ENCODE data around the gene ZBTB40.

ZBTB40 gene
- total RNA-seq: 133 to 242 reads per million in 2 donors

DNA sequence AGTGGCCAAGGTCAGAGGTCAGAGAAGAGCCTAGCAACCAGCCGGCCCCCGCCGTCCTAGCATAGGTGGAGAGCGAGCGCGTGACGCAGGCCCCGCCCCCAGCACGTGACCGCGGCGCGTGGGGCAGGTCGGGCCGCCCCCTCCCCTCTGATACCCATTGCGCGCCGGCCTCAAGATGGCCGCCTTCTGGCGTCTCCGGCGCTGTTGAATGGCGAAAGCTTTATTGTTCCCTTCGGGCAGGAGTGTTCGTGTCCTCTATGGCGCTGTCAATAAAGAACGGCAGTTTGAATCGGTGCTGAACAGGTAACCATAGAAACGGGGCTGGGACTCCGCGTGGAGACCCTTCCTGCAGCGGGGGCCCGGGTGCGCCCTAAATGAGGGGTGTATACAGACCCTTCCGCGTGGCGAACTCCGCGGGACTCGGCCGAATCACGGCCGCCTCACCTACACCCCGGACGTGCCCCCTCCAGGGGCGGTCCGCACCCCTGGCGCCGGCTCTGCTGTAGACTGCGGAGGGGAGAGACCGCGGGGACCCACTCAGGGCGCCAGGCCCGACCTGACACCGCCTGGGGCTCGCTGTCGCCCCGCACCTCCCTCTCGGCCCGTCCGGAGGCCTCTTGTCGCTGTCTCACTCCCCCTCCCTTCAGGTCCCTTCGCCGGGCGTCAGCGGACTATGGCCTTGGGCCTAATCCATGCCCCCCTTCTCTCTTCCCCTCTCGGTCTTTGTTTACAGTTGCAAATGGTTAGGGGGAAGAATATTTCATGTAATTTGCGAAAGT lies at the start of gene ZBTB40:
Gene ZBTB40 (plus strand): TSS at position 150 of the 779 bp plus-strand sequence. CDS start 38,098 bp downstream, outside the sequence.
- peak; percentile 89 for DNase-seq

- no peak for DNase-seq
These were observed 49.1 kb upstream of the ZBTB40 start for GRCh38 chr1:22402356-22403053.

- DNase-seq: no peak
These were observed 47.2 kb upstream of the ZBTB40 start for GRCh38 chr1:22404486-22404885.

- DNase-seq: no peak
These were observed 44.7 kb upstream of the ZBTB40 start for GRCh38 chr1:22406722-22407495.

- DNase-seq: no peak
These were observed 43.4 kb upstream of the ZBTB40 start for GRCh38 chr1:22408230-22408629.

- DNase-seq: no peak
These were observed 41.2 kb upstream of the ZBTB40 start for GRCh38 chr1:22410401-22410800.

- no peak for DNase-seq
These were observed 40.6 kb upstream of the ZBTB40 start for GRCh38 chr1:22410928-22411495.

DNA sequence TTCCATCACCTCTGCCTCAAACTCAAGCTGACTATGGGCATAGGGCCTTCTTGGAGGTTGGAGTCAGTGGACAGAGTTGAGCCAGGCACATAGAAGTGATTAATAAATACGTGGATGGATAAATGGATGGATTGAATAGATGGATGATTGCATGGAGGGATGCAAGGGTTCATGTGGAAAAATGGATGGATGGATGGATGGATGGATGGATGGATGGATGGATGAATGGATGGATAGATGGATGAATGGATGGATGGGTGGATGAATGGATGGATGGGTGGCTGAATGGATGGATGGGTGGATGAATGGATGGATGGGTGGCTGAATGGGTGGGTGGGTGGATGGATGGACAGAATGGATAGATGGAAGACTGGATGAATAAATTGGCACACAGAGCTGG lies 40.1 kb upstream of the ZBTB40 start:
- no peak for DNase-seq

- no peak for DNase-seq
These were observed 38.5 kb upstream of the ZBTB40 start for GRCh38 chr1:22412932-22413727.

DNA sequence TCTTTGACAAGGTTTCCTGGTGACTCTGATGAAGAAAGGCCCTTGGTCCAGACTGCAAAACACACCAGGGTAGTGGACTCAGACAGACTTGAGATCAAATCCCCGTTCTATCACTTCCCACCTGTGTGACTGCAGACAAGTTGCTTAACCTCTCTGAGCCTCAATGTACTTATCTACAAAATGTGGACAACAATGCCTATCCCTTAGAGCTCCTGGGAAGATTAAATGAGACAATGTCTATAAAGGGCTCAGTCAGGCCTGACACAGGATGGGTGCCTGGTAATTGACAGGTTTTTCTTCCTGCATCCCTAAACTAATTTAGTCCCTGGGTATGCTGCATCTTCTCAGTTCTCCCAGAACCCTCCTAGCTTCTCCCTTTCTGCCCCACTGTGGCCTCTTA lies 37.9 kb upstream of the ZBTB40 start:
- DNase-seq: no peak

GRCh38 chr1:22414244-22414751 lies 37.4 kb upstream of the ZBTB40 start:
- DNase-seq: no peak

- DNase-seq: no peak
These were observed 36.2 kb upstream of the ZBTB40 start for GRCh38 chr1:22415489-22415888.

- DNase-seq: peak; percentile 62
These were observed 34.8 kb upstream of the ZBTB40 start for GRCh38 chr1:22416555-22417454.

DNA sequence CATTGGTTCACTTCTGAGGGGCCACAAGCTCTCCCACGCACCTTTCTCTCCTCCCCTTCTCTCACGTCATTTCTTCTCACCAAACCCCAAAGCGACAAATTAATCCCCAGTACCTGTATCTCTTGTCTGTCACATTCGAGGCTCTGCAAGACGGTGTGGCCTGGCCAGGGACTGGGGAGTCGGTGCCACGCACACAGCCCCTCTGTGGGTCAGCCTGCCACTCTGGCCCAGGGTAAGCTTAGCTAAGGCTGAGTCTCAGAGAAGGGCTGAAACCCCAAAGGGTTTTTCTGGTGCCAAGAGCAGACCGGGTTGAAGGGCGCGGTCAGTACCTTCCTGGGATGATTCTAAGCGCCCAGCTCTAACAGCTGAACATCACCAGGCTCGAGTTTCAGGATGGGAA lies 34.2 kb upstream of the ZBTB40 start:
- DNase-seq: no peak

GRCh38 chr1:22418312-22418711 lies 33.3 kb upstream of the ZBTB40 start:
- DNase-seq: no peak

DNA sequence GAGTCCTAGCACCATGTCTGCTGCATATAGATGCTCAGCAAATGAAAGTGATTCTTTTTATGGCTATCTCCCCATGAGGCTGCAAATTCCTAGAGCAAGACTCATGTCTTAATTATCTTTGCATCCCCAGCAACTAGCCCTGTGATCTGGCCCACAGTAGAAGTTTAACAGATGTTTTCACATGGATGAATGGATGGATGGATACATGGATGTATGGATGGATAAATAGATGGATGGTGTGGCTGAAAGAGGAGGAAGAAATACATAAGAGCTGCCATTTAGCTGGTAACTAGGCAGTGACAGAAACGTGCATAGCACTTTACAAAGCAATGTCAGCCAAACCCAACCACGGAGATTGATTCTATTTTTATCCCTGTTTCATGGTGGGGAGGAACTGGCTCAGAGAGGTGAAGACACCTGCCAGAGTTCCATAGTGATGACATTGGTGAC lies 32.7 kb upstream of the ZBTB40 start:
- no peak for DNase-seq

GRCh38 chr1:22420455-22421053 lies 31.1 kb upstream of the ZBTB40 start:
- DNase-seq: peak; percentile 28

DNA sequence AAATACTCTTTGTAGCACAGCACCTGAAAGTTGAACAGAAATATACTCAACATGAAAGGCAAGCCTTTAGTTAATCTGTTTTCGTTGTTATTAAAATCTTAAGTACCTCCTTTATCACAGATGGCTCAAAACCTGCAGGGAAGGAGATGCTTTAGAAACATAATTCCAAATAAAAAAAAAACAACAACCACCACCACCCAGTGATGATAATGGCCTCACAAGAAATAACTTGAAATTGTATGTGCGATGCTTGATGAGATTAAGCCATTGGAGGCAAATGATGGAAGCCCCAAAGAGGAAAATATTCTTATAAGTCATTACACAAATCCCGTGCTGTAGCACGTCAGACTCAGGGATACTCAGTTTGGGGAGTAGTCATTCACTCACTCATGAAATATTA lies 24.9 kb upstream of the ZBTB40 start:
- no peak for DNase-seq

DNA sequence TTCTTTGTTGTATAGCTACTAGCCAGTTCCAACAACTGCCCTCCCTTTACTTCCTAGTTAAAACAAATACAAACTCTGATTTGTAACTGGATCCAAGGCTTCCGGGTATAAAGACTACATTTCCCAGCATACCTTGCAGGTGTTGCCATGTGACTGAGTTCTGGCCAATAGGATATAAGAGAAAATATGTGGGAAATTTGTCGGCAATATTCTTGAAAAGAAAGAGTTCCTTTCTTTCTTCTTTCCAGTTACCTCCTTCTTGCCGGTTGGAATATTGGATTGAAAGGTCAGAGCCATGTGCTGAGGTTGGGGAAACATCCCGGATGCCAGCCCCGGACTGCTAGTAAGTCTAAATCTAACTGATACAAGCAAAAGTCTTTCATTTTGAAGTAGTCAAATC lies 23.0 kb upstream of the ZBTB40 start:
- DNase-seq: no peak

DNA sequence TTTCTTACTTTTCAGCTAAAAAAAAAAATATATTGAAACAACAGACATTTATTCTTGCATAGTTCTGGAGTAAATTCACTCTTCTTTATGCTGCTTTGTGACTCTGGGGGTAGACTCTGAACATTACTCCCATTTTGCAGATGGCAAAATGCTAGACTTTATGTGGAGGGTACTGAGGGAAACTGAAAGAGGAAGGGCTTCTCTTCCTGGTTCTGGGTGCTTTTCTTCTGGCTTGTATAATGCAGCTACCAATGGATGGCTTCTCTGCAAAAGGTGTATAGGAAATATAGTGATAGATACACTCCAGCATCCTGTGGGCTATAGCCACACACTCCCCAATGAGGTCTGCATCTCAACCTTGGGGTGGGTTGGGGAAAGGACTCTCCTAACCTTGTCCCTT lies 19.7 kb upstream of the ZBTB40 start:
- DNase-seq: no peak
